ENCODE data around the gene C16orf74.

The C16orf74 gene

DNA sequence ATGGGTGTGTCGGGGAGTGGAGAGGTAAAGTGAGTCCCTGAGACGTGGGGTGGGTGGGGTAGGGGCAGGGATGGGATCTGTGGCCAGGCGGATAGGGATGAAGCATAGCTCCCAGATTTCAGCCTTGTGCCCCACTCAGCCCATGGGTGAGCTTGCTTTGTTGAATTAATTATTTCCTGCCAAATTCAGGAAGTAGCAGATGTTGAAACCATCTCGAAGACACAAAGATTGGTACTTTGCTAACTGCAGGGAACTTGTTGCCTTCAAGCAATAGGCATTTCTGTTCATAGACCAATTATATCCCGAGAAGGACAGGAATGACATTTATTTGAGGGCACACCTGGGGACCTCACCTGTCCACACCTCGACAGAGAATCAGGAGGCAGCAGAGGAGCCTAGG, 11.0 kb upstream of the C16orf74 start:
- no peak overlapping the region for H3K9ac ChIP-seq
- H3K36me3 ChIP-seq: no peaks in the 10 kb centered on the region
- TF ChIP-seq Cebpa-rat (IDR thresholded peaks at IDR 0.05): no peak
- H3K27me3 ChIP-seq: no peaks in the 10 kb centered on the region
- H3K4me3 ChIP-seq: no peak overlapping the region
- H3K9me3 ChIP-seq: no peaks in the 10 kb centered on the region
- peak overlapping the region; percentile 68 for H3K4me2 ChIP-seq
- peak overlapping the region; percentile 14; the same call in 1 of the 2 replicates for H3K27ac ChIP-seq
- H3K4me1 ChIP-seq: peaks cover 57% of the 10 kb centered on the region
- H4K20me1 ChIP-seq: no peaks in the 10 kb centered on the region; the same call in 1 of the 2 replicates

DNA sequence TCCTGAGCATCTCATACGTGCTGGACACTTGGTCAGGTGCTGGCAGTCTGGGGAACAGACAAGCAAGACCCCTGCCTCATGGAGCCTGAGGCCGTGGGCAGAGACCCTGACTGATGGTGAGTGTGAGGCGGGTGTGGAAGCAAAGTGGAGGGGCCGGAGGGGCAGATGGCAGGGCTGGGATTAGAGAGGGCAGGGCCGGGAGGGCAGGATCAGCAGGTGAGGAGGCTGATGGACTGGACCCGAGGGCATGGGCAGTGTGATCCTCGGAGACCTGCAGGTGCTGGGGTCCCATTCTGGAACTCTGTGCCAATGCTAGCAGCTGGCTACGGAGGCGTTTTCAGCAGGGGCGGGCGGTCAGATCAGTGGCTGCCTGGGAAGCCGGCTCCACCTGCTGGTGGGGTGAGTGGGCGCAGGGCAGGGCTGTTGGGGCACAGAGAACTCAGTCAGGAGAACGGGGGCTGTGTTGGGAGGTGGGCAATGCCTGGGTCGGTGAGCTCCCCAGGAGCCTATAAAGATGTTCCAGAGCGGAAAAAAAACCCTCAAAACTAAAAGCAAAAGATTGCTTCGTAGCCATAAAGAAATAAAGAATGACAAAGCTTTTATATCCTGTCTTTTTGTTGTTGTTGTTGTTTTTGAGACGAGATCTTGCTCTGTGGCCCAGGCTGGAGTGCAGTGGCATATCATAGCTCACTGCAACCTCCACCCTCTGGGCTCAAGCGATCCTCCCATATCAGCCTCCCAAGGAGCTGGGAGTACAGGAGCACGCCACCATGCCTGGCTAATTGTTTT, 8.9 kb upstream of the C16orf74 start:
- no peak overlapping the region for H3K9ac ChIP-seq
- TF ChIP-seq Cebpa-rat (IDR thresholded peaks at IDR 0.05): no peak
- no peaks in the 10 kb centered on the region for H3K9me3 ChIP-seq
- no peaks in the 10 kb centered on the region; the same call in 1 of the 2 replicates for H4K20me1 ChIP-seq
- H3K4me3 ChIP-seq: no peak overlapping the region
- no peaks in the 10 kb centered on the region for H3K36me3 ChIP-seq
- H3K4me2 ChIP-seq: peak overlapping the region; percentile 99
- peaks cover 77% of the 10 kb centered on the region for H3K4me1 ChIP-seq
- H3K27ac ChIP-seq: 0 out of 2 replicates have a peak overlapping the region, but pooled peaks have one; percentile 20
- H3K27me3 ChIP-seq: no peaks in the 10 kb centered on the region

DNA sequence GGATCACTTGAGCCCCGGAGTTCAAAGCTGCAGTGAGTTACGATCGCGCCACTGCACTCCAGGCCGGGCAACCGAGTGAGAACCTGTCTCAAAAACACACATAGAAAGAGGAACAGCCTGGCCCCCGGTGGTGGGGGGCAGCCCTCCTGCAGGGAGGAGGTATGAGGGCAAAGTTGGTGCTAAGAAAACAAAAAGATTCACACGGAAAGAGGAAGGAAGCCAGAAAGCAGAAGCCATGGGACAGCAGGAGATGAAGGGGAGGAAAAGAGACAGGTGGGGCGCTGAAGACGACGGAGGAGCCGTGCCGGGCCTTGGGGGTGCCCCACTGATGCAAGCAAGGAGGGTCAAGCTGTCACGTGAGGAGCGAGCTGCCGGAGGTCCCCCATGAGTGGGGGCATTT, 8.2 kb upstream of the C16orf74 start:
- Histone ChIP-seq H3K9ac (no peak overlapping the region), H4K20me1 (no peaks in the 10 kb centered on the region; the same call in 1 of the 2 replicates), H3K4me1 (peaks cover 84% of the 10 kb centered on the region), H3K27me3 (no peaks in the 10 kb centered on the region), H3K9me3 (no peaks in the 10 kb centered on the region), H3K27ac (peak overlapping the region; percentile 20), H3K4me3 (no peak overlapping the region), H3K36me3 (no peaks in the 10 kb centered on the region), H3K4me2 (peak overlapping the region; percentile 99)
- TF ChIP-seq Cebpa-rat (IDR thresholded peaks at IDR 0.05): no peak

DNA sequence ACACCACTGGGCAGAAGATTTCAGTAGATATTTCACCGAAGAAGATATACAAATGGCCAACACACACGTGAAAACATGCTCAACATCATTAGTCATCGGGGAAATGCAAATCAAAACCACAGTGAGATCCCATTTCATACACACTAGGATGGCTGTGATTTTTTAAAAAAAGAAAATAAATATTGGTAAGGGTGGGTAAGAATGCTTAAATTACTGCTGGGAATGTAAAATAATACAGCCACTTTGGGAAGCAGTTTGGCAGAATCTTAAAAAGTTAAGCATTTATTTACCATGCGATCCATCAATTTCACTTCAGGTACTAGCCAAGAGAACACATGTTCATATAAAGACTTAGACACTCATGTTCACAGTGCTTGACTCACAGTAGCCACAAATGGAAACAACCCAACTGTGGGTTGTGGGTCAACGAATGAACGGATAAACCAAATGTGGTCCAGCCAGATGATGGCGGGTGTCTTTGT, 6.5 kb upstream of the C16orf74 start:
- Histone ChIP-seq H3K9ac (no peak overlapping the region), H3K27ac (peak overlapping the region; percentile 65; the same call in 1 of the 2 replicates), H3K36me3 (no peaks in the 10 kb centered on the region), H3K4me3 (no peak overlapping the region; the same call in 1 of the 2 replicates), H3K4me2 (peak overlapping the region; percentile 99), H3K4me1 (peaks cover 94% of the 10 kb centered on the region), H3K9me3 (no peaks in the 10 kb centered on the region), H3K27me3 (no peaks in the 10 kb centered on the region), H4K20me1 (peaks cover 5% of the 10 kb centered on the region)
- no peak for TF ChIP-seq Cebpa-rat (IDR thresholded peaks at IDR 0.05)

DNA sequence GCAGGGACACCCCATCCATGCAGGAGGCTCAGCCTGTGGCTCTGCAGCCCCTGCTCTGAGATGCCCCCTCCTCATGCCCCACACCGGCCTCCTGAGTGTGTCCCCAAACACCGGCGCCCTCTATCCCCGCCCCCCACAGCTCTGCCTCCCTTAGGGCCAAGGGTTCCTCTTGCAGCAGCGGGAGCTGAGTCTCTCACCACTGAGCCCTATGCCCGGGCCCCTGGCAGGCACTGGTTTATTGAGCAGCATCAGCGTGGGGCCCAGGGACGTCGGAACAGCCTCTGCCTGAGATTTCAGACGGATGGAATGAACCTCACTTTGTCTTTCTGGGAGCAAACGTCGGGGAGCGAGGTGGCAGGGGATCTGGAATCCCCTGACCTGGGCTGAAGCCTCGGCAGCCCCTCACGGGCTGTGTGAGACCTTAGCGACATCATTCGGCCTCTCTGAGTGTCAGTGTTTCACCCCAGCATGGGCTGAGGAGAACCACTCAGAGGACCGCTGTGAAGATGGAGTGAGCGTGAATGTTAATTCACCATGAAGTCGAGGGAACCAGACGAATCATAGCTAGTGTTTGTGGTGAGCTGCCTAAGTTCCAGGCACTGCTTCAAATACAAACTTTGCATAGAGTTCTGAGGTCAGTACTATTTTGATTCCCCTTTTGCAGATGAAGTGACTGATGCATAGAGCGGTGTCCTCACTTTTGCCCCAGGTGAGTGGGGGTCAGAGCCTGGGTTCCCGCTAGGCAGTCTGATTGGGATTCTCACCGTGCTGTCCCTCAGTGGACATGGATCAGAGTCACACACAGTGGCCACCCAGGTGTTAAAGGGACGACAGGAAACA, 5.3 kb upstream of the C16orf74 start:
- H3K27me3 ChIP-seq: no peaks in the 10 kb centered on the region
- peaks cover 15% of the 10 kb centered on the region for H4K20me1 ChIP-seq
- H3K9ac ChIP-seq: peak overlapping the region; percentile 67
- no peaks in the 10 kb centered on the region for H3K36me3 ChIP-seq
- H3K4me1 ChIP-seq: peaks cover 94% of the 10 kb centered on the region
- H3K27ac ChIP-seq: peak overlapping the region; percentile 65
- no peak for TF ChIP-seq Cebpa-rat (IDR thresholded peaks at IDR 0.05)
- no peaks in the 10 kb centered on the region for H3K9me3 ChIP-seq
- peak overlapping the region; percentile 99 for H3K4me2 ChIP-seq
- H3K4me3 ChIP-seq: peak overlapping the region; percentile 41; the same call in 1 of the 2 replicates

DNA sequence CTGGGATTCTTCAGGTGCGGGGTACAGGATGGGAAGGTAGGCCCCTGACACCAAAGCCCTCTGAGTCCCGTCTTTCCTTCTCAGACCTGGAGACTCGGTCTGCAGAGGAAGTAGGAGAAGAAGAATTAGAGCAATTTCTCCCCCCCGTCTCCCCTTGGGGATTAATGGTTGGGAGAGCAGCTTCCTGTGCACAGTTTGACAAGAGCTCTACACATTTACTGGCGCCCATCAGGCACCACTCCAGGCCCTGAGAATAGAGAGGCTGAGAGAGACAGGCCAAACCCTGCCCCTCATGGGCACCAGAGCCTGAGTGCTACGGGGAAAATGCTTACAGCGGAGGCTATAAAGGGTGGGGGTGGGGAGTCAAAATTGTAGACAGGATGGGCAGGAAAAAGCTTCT, 3.5 kb upstream of the C16orf74 start:
- Histone ChIP-seq H3K27ac (peak overlapping the region; percentile 65), H3K9ac (0 out of 2 replicates have a peak overlapping the region, but pooled peaks have one; percentile 52), H4K20me1 (peaks cover 22% of the 10 kb centered on the region), H3K4me2 (peak overlapping the region; percentile 99), H3K4me1 (peaks cover 96% of the 10 kb centered on the region), H3K4me3 (peak overlapping the region; percentile 52), H3K9me3 (no peaks in the 10 kb centered on the region), H3K36me3 (no peaks in the 10 kb centered on the region), H3K27me3 (no peaks in the 10 kb centered on the region)
- TF ChIP-seq Cebpa-rat (IDR thresholded peaks at IDR 0.05): no peak

DNA sequence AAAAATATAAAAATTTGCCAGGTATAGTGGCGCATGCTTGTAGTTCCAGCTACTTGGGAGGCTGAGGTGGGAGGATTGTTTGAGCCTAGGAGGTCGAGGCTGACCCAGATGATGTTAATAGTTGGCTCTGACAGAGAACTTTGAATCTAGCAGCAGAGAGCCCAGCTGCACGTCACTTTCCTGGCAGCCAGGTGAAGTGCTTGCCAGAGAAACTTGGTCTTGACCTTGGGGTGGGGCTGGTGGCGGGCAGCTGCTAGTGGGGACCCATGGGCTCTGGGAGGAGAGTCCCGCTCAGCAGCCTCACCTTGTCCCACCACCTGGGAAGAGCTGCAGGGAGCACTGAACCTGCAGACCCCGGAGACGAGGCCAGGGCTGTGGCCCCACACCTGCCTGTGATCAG, 3.1 kb upstream of the C16orf74 start:
- Histone ChIP-seq H3K4me3 (peak overlapping the region; percentile 52), H3K9me3 (no peaks in the 10 kb centered on the region), H3K36me3 (no peaks in the 10 kb centered on the region), H3K27me3 (no peaks in the 10 kb centered on the region), H3K9ac (peak overlapping the region; percentile 52; the same call in 1 of the 2 replicates), H3K27ac (peak overlapping the region; percentile 65), H3K4me2 (peak overlapping the region; percentile 99), H4K20me1 (peaks cover 26% of the 10 kb centered on the region), H3K4me1 (peaks cover 96% of the 10 kb centered on the region)
- no peak for TF ChIP-seq Cebpa-rat (IDR thresholded peaks at IDR 0.05)

DNA sequence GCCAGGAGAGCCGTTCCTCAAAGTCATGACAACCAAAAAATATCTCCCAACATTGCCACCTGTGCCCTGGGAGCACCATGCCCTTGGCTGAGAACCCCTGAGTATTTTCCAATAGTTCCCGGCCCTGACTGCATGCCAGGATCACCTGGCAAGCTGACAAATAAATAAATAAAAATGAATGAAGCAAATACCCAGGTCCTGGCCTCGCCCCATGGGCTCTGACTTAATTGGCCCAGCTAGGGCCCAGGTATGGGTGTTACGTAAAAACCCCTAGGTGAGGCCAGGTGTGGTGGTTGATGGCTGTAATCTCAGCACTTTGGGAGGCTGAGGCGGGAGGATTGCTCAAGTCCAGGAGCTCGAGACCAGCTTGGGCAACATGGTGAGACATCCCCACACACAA, 2.7 kb upstream of the C16orf74 start:
- peaks cover 96% of the 10 kb centered on the region for H3K4me1 ChIP-seq
- no peaks in the 10 kb centered on the region for H3K36me3 ChIP-seq
- TF ChIP-seq Cebpa-rat (IDR thresholded peaks at IDR 0.05): no peak
- no peaks in the 10 kb centered on the region for H3K9me3 ChIP-seq
- H3K27me3 ChIP-seq: no peaks in the 10 kb centered on the region
- H3K4me2 ChIP-seq: peak overlapping the region; percentile 99
- peak overlapping the region; percentile 52 for H3K4me3 ChIP-seq
- H3K9ac ChIP-seq: peak overlapping the region; percentile 52; the same call in 1 of the 2 replicates
- H3K27ac ChIP-seq: peak overlapping the region; percentile 65
- peaks cover 30% of the 10 kb centered on the region for H4K20me1 ChIP-seq

DNA sequence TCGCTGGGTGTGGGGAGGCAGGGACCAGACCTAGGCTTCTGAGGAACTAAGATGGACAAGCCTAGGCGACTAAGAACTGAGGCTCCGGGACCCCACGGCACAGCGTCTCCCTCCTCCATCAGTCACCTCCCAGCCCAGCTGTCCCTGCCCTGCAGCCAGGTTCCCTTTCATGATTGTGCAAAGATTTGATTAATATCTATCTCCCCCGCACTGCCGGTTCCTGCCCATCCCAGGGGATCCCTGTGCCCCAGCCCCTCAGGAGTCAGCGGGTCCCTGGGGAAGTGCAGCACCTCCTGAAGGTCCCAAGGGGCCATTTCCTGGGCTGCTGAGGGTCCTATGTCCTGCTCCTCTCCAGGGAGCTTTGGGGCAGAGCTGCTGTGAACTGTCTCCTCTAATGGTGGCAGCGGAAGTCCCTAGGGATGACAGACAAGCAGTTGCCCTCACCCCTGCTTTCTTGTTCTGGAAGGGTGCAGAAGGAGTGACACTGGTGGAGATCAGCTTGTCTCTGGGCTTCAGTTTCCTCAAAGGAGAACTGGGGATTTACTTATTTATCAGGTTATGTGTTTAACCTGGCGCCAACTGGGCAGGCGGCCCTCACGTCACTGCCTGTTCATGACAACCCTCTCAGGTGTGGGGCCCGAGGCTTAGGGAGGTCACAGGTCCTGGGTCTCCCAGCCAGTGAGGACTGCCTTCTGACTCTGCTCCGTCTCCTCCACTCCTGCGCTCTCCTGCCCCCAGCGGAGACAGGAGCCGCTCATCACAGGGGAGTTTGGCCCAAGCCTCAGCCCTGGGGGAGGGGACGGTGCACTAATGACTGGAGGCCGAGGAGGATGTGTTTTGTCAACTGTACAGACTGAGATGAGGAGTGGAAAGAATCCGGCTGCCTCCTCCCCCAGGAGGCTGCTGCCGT, 1.9 kb upstream of the C16orf74 start:
- peak overlapping the region; percentile 80 for H3K4me3 ChIP-seq
- H3K9me3 ChIP-seq: no peaks in the 10 kb centered on the region
- TF ChIP-seq Cebpa-rat (IDR thresholded peaks at IDR 0.05): no peak
- H3K9ac ChIP-seq: peak overlapping the region; percentile 52; the same call in 1 of the 2 replicates
- peak overlapping the region; percentile 65 for H3K27ac ChIP-seq
- no peaks in the 10 kb centered on the region for H3K36me3 ChIP-seq
- peak overlapping the region; percentile 99 for H3K4me2 ChIP-seq
- no peaks in the 10 kb centered on the region for H3K27me3 ChIP-seq
- H3K4me1 ChIP-seq: peaks cover 96% of the 10 kb centered on the region
- H4K20me1 ChIP-seq: peaks cover 35% of the 10 kb centered on the region

All from BLaER1 (cell line).